HEK293 (cell line): ENCODE measurements around the gene NOXRED1.

Experiments
- CTCF ChIA-PET: fragments of 350-600 bp; formaldehyde crosslinking; extraction: SDS; loops from one replicate; lab custom pipeline; 2021; ENCODE audit warnings: antibody characterized with exemption; lab: Yijun Ruan, JAX
- POLR2A ChIA-PET: fragments of 300-600 bp; formaldehyde crosslinking; extraction: SDS; loops from one replicate; lab custom pipeline; 2020; ENCODE audit warnings: antibody characterized with exemption, inconsistent platforms; lab: Yijun Ruan, JAX
- H3K27ac ChIP-seq: fragments of 200-500 bp; sonication (Bioruptor generic); 2 replicates; pipeline ENCODE4 v1.5.1; 2014; ENCODE audit warnings: low read depth, low read length, control low read depth, inconsistent platforms; ENCODE audit errors: extremely low read depth
- H3K36me3 ChIP-seq, 2 experiments: fragments of 200-500 bp in 1 of 2; sonication (Bioruptor generic) in 1 of 2; 1 replicate in 1 of 2; 2 replicates in 1 of 2; pipeline ENCODE4 v1.5.1; 2014 to 2017; ENCODE audit warnings: inconsistent platforms in 2 of 2, low read length in 2 of 2; ENCODE audit not compliant: control insufficient read depth in 2 of 2, insufficient read depth in 1 of 2
- H3K4me1 ChIP-seq: fragments of 200-500 bp; sonication (Bioruptor generic); 2 replicates; pipeline ENCODE4 v1.5.1; 2014; ENCODE audit warnings: mild to moderate bottlenecking, low read length, inconsistent platforms; ENCODE audit not compliant: control insufficient read depth, insufficient read depth
- H3K4me3 ChIP-seq: 2 replicates; pipeline ENCODE4 v1.5.1; 2011; ENCODE audit warnings: low read depth, mild to moderate bottlenecking, control low read depth, low read length, moderate library complexity
- H3K9me3 ChIP-seq: fragments of 200-500 bp; sonication (Bioruptor generic); 2 replicates; pipeline ENCODE4 v1.5.1; 2014; ENCODE audit warnings: low read depth, low read length, inconsistent platforms; ENCODE audit not compliant: control insufficient read depth, insufficient read depth
- INSM2 ChIP-seq: fragments of 450-650 bp; formaldehyde crosslinking; IDR thresholded peaks from 2 replicates; pipeline ENCODE4 v1.5.1; 2016; ENCODE audit warnings: missing biosample characterization, missing genetic modification characterization
- KLF16 ChIP-seq: fragments of 450-650 bp; formaldehyde crosslinking; IDR thresholded peaks from 2 replicates; pipeline ENCODE4 v1.5.1; 2017; ENCODE audit warnings: missing biosample characterization, missing genetic modification characterization
- OSR2 ChIP-seq: fragments of 450-650 bp; formaldehyde crosslinking; IDR thresholded peaks from 2 replicates; pipeline ENCODE4 v1.5.1; 2016; ENCODE audit warnings: missing biosample characterization, missing genetic modification characterization
- ZFP37 ChIP-seq: fragments of 450-650 bp; formaldehyde crosslinking; IDR thresholded peaks from 2 replicates; pipeline ENCODE4 v1.5.1; 2016; ENCODE audit warnings: missing biosample characterization, missing genetic modification characterization
- ZNF112 ChIP-seq: fragments of 450-650 bp; formaldehyde crosslinking; IDR thresholded peaks from 2 replicates; pipeline ENCODE4 v1.5.0; 2017; ENCODE audit warnings: missing biosample characterization, missing genetic modification characterization
- ZNF2 ChIP-seq: fragments of 450-650 bp; formaldehyde crosslinking; IDR thresholded peaks from 2 replicates; pipeline ENCODE4 v1.5.1; 2016; ENCODE audit warnings: missing biosample characterization, missing genetic modification characterization
- ZNF280C ChIP-seq: fragments of 450-650 bp; formaldehyde crosslinking; IDR thresholded peaks from 2 replicates; pipeline ENCODE4 v1.5.1; 2016; ENCODE audit warnings: missing biosample characterization, missing genetic modification characterization
- ZNF521 ChIP-seq: fragments of 450-650 bp; formaldehyde crosslinking; IDR thresholded peaks from 2 replicates; pipeline ENCODE4 v1.5.1; 2017; ENCODE audit warnings: missing biosample characterization, mild to moderate bottlenecking, missing genetic modification characterization
- ZNF529 ChIP-seq: fragments of 450-650 bp; formaldehyde crosslinking; IDR thresholded peaks from 2 replicates; pipeline ENCODE4 v1.5.1; 2017; ENCODE audit warnings: missing genetic modification characterization, missing biosample characterization; ENCODE audit not compliant: insufficient replicate concordance
- ZNF530 ChIP-seq: fragments of 450-650 bp; formaldehyde crosslinking; IDR thresholded peaks from 2 replicates; pipeline ENCODE4 v1.5.1; 2016; ENCODE audit warnings: low read depth, missing biosample characterization, missing genetic modification characterization
- ZNF561 ChIP-seq: fragments of 450-650 bp; IDR thresholded peaks from 2 replicates; pipeline ENCODE4 v1.5.1; 2018; ENCODE audit warnings: missing biosample characterization, missing genetic modification characterization, borderline replicate concordance
- ZNF596 ChIP-seq: fragments of 450-650 bp; IDR thresholded peaks from 2 replicates; pipeline ENCODE4 v1.5.0; 2018; ENCODE audit warnings: missing biosample characterization, mild to moderate bottlenecking, missing genetic modification characterization, moderate library complexity
- ZNF768 ChIP-seq: fragments of 450-650 bp; formaldehyde crosslinking; IDR thresholded peaks from 2 replicates; pipeline ENCODE4 v1.5.1; 2018; ENCODE audit warnings: missing biosample characterization, mild to moderate bottlenecking, missing genetic modification characterization
- ZNF776 ChIP-seq: fragments of 450-650 bp; formaldehyde crosslinking; IDR thresholded peaks from 2 replicates; pipeline ENCODE4 v1.5.0; 2017; ENCODE audit warnings: missing biosample characterization, missing genetic modification characterization, borderline replicate concordance
- TF ChIP-seq, protein P1 (sequence below): IDR thresholded peaks from 2 replicates; pipeline ENCODE4 v1.6.1; 2011; ENCODE audit warnings: mild to moderate bottlenecking, low read depth, low read length, borderline replicate concordance
- TF ChIP-seq, protein P2 (sequence below): fragments of 450-650 bp; formaldehyde crosslinking; IDR thresholded peaks from 2 replicates; pipeline ENCODE4 v1.5.1; 2016; ENCODE audit warnings: missing biosample characterization, missing genetic modification characterization
- TF ChIP-seq, protein P3 (sequence below): fragments of 450-650 bp; formaldehyde crosslinking; IDR thresholded peaks from 2 replicates; pipeline ENCODE4 v1.5.1; 2016; ENCODE audit warnings: missing biosample characterization, missing genetic modification characterization, borderline replicate concordance

The NOXRED1 gene

GRCh38 chr14:77455966-77456640, 32.8 kb upstream of the NOXRED1 start (continued):
- TF ChIP-seq KLF16 (tag by site-specific recombination): no peak

DNA sequence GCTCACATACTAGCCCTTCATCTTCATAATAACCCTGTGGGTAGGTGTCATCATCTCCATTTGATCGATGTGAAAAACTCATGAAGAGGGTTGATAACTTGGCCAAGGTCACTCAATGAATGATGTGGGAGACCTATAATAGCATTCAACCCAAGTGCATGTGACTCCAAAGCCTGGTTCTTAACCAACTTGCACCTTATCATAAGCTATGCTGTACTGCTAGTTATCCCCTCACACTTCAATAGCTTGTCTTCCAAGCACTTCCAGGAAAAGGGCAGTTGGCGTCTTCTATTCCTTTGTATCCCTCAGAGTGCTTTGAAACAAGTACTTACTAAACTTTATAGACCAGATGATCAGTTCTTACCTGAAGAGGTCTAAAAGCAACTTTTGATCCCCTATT, 18.9 kb upstream of the NOXRED1 start:
- CTCF ChIA-PET: no interaction called here

GRCh38 chr14:77439861-77440260, 16.5 kb upstream of the NOXRED1 start:
- ChIA-PET CTCF (no interaction called here), POLR2A (no interaction called here)
- H3K4me1 ChIP-seq: no peaks in the 10 kb centered on the region
- no peak overlapping the region for H3K27ac ChIP-seq
- H3K4me3 ChIP-seq: no peak overlapping the region
- no peaks in the 10 kb centered on the region for H3K9me3 ChIP-seq
- H3K36me3 ChIP-seq: peaks cover 42 to 63% of the 10 kb centered on the region in 2 experiments
- TF ChIP-seq, protein P1, sequence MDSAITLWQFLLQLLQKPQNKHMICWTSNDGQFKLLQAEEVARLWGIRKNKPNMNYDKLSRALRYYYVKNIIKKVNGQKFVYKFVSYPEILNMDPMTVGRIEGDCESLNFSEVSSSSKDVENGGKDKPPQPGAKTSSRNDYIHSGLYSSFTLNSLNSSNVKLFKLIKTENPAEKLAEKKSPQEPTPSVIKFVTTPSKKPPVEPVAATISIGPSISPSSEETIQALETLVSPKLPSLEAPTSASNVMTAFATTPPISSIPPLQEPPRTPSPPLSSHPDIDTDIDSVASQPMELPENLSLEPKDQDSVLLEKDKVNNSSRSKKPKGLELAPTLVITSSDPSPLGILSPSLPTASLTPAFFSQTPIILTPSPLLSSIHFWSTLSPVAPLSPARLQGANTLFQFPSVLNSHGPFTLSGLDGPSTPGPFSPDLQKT: no peak
- TF ChIP-seq, protein P2, sequence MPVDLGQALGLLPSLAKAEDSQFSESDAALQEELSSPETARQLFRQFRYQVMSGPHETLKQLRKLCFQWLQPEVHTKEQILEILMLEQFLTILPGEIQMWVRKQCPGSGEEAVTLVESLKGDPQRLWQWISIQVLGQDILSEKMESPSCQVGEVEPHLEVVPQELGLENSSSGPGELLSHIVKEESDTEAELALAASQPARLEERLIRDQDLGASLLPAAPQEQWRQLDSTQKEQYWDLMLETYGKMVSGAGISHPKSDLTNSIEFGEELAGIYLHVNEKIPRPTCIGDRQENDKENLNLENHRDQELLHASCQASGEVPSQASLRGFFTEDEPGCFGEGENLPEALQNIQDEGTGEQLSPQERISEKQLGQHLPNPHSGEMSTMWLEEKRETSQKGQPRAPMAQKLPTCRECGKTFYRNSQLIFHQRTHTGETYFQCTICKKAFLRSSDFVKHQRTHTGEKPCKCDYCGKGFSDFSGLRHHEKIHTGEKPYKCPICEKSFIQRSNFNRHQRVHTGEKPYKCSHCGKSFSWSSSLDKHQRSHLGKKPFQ: no peak
- no peak for TF ChIP-seq OSR2 (tag by site-specific recombination)
- no peak for TF ChIP-seq ZNF529
- no peak for TF ChIP-seq ZNF112 (tag by site-specific recombination)
- TF ChIP-seq, protein P3, sequence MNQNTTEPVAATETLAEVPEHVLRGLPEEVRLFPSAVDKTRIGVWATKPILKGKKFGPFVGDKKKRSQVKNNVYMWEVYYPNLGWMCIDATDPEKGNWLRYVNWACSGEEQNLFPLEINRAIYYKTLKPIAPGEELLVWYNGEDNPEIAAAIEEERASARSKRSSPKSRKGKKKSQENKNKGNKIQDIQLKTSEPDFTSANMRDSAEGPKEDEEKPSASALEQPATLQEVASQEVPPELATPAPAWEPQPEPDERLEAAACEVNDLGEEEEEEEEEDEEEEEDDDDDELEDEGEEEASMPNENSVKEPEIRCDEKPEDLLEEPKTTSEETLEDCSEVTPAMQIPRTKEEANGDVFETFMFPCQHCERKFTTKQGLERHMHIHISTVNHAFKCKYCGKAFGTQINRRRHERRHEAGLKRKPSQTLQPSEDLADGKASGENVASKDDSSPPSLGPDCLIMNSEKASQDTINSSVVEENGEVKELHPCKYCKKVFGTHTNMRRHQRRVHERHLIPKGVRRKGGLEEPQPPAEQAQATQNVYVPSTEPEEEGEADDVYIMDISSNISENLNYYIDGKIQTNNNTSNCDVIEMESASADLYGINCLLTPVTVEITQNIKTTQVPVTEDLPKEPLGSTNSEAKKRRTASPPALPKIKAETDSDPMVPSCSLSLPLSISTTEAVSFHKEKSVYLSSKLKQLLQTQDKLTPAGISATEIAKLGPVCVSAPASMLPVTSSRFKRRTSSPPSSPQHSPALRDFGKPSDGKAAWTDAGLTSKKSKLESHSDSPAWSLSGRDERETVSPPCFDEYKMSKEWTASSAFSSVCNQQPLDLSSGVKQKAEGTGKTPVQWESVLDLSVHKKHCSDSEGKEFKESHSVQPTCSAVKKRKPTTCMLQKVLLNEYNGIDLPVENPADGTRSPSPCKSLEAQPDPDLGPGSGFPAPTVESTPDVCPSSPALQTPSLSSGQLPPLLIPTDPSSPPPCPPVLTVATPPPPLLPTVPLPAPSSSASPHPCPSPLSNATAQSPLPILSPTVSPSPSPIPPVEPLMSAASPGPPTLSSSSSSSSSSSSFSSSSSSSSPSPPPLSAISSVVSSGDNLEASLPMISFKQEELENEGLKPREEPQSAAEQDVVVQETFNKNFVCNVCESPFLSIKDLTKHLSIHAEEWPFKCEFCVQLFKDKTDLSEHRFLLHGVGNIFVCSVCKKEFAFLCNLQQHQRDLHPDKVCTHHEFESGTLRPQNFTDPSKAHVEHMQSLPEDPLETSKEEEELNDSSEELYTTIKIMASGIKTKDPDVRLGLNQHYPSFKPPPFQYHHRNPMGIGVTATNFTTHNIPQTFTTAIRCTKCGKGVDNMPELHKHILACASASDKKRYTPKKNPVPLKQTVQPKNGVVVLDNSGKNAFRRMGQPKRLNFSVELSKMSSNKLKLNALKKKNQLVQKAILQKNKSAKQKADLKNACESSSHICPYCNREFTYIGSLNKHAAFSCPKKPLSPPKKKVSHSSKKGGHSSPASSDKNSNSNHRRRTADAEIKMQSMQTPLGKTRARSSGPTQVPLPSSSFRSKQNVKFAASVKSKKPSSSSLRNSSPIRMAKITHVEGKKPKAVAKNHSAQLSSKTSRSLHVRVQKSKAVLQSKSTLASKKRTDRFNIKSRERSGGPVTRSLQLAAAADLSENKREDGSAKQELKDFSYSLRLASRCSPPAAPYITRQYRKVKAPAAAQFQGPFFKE (tag by site-specific recombination): no peak
- TF ChIP-seq ZFP37 (tag by site-specific recombination): no peak
- no peak for TF ChIP-seq ZNF521 (tag by site-specific recombination)
- no peak for TF ChIP-seq ZNF561 (tag by site-specific recombination)
- TF ChIP-seq ZNF280C (tag by site-specific recombination): no peak
- TF ChIP-seq ZNF768 (tag by site-specific recombination): no peak

More for the DNA sequence above, 18.9 kb upstream of the NOXRED1 start:
- no peaks in the 10 kb centered on the region for H3K9me3 ChIP-seq
- H3K36me3 ChIP-seq: peaks cover 43 to 49% of the 10 kb centered on the region in 2 experiments
- H3K27ac ChIP-seq: no peak overlapping the region
- H3K4me3 ChIP-seq: no peak overlapping the region
- no peaks in the 10 kb centered on the region for H3K4me1 ChIP-seq
- TF ChIP-seq ZNF596 (tag by site-specific recombination) (no peak), ZNF530 (no peak), INSM2 (tag by site-specific recombination) (no peak), ZNF2 (tag by site-specific recombination) (no peak), ZNF776 (tag by site-specific recombination) (no peak)
- TF ChIP-seq, protein P1: no peak
- TF ChIP-seq, all 188 proteins: peak for 0
- POLR2A ChIA-PET: no interaction called here
